Hematopoietic multipotent progenitor cell treated with erythropoietin and hydrocortisone succinate and interleukin-3 and kit ligand, for 8 days (in vitro differentiated cells): ENCODE measurements around the gene FRMD3.

Experiments used
- DNase-seq: peaks from one replicate; pipeline ENCODE4 v3.0.0-alpha.2; 2015

The FRMD3 gene

DNA sequence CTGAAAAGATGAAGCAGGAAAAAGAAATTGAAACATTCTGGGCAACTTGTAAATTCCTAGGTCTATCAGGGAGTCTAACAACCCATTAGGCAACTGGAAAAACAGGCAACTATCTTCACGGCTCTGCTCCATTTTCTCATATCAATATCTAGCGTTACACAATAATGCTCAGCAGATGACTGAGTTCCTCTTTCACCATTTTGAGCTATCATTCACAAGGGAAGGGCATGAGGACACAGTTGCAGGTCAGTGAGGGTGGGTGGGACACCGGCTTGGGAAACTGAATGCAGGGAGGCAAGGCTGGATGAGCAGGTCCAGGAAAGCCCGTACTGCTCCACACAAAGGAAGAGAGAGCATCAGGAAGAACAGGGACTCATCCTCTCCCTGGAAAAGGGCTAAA lies 67.0 kb downstream of the FRMD3 start:
- no peak for DNase-seq

DNA sequence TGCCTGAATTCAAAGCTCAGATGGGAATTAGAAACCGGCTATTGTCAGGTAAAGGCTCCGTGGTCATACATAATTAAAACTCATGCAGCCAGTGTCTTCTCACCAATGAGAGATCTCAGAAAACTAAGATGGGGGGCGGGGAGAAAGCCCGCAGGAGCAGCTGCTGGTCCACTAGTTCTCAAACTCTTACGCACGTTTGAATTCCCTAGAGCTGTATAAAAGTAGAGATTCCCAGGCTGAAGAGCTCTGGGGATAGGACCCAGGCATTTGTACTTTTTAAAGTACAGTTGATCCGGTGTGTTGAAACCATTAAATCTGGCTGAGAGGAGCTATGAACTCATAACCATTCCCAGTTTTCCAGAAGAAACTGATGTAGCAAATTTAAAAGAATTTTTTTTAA lies 68.5 kb downstream of the FRMD3 start:
- no peak for DNase-seq

DNA sequence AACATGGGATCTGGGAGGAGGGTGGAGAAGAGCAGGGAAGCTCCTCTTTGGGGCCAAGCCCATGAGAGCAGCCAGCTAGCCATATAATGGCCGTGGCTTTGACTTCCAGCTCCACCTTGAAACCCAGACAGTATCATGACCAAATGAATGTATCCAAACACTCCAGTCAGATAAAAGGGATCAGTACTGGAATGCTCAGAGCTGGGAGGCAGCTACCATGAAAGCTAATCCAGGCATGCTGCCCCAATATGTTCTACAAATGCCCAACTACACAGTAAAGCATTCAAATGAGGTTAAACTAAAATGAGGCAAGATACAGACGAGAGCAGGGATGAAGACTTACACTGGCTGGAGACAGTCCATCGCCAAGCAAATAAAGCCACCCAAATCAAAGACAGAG lies 69.4 kb downstream of the FRMD3 start:
- no peak for DNase-seq

DNA sequence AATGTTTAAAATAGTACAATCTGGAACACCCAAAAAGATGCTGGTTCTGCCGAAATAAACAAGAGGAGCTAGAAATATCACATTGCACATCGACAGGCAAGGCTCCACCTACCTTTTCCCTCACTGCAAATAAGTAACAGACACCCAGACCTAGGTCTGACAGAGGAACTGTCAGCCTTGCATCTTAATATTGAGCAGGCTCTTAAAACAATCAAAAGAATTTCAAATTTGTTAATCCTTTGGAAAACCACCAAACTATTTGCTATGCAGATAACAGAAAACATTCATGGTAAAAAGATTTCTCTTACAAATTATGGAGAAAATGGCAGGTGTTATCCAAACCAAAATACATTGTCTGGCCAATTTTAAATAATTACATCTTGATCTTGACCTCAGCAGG lies 71.3 kb downstream of the FRMD3 start:
- DNase-seq = no peak

DNA sequence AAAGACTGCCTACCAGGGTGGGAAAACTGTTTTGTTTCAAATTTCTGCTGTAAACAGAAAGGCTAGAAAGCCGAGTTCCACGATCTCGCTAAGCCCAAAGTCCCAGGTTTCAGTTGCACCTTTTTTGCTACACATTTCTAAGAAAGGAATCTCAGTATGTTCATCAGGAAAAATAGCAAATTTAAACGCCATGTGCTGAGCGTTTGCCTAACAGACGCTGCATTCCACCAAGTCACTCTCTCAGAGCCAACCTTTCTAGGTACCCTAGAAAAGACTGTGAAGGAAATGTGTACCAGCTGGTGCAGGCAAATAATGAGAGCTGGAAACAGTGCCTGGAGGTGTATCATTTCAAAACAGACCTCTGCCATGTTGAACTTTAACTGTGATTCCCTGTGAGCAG lies 71.8 kb downstream of the FRMD3 start:
- DNase-seq = no peak

DNA sequence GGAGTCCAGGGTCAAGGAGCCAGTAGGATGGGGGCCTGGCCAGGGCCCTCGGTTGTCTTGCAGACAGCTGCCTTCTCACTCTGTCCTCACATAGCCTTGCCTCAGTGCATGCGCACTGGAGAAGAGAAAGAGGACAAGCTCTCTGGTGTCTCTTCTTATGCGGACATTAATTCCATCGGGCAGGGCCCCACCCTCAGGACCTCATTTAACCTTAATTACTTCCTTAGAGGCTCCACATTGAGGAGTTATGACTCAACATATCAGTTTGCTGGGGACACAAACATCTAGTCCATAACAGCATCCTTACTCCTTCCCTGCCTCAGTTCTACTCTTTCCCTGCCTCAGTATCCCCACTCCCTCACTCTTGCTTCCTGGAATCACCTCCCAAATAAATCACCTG lies 78.4 kb downstream of the FRMD3 start:
- DNase-seq = no peak

DNA sequence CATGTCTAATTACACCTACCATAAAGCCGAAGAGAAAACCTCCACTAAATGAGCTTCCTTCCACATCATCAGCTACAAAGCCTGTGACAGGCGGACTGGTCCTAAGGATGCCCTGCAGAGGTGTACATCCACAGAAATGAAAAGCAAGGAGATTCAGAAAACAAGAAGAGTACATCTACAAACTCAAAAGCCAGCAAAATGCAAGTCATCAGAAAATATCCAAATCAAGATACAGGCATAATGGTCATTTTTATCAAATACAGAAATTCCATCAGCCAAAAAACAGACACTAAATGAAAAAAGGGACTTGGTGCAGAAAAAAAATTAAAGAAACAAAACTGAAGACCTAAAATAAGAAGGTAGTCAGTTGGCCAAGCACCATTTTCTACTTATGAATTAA lies 79.7 kb downstream of the FRMD3 start:
- no peak for DNase-seq

DNA sequence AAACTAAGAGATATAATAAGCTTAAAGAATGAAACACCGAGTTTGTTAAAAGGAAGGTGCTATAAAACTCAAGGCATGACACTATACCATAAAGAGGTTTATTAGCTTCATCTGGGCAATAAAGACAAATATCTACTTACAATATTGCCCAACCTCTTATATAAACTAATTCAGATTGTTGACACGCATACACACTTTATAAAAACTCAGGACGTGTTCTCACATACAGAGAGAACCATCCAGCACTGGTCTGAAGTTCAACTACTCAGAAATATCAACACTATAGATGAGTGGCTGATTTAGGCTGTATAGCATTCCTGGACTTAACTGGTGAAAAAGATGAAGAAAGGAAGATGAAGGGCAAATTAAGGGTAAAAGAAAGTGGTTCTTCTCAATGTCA lies 81.2 kb downstream of the FRMD3 start:
- DNase-seq = no peak

DNA sequence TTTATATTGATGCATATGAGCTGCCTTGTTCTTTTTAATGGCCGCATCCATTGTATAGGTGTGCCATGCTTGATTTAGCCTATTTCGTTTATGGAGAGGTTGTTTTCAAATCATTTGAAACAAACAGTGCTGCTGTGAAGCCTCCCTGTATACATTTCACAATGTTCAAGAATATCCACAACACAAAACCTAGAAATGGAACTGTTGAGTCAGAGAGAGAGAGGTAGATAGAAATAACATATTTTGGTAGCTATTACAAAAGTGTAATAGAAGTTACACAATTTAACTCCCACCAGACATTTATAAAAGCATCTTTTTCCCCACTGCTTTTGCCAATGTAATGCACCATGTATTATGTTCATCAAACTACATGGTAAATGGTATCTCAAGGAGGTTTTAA lies 82.0 kb downstream of the FRMD3 start:
- no peak for DNase-seq

DNA sequence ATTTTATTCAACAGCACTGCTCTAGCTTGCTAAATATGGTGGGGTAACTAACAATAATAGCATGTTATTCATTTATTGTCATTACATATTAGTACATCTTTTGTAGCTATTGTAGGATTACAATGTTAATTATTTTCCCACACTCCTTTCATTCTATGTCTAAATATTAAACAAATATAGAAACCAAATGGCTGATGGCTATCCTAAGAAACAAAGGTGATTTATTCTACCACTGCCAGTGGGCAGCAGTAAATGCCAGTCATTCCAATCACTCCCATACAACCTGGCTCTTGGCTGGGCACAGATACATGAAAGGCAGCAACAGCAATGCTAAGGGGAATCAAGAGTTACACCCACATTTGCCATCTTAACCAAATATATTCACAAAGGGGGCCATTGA lies 84.1 kb downstream of the FRMD3 start:
- no peak for DNase-seq

DNA sequence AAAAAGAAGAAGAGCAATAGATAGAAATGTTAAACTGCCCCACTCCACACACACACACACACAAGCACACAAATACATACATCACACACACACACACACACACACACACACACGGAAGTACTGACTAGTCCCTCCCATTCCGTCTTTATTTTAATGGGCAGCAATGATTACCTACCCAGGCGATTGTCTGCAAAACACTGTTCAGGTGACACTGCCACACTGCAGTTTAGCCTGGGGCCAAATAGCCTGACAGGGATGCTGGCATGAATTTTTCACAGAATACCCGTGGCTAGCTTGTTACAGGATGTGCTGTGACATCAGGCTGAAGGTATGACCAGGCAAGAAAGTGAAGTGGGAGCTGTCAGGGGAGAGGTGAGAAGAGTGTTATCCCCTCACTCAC lies 86.9 kb downstream of the FRMD3 start:
- no peak for DNase-seq

DNA sequence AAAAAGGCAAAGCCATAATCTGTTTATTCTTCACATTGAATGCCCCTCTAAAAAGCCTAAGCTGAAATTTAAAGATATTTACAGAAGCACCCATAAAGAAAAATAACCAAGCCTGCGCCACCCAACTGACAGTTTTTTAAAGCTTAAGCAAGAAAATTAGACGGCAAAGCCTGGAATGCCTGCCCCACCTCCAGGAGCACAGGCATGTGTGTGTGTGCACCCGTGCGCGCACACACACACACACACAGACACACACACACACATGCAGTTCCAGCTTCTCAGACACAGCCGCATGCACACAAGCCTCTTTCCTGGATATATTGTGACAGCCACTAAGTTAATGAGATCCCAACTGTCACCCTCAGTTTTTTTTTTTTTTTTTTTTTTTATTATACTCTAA lies 88.2 kb downstream of the FRMD3 start:
- no peak for DNase-seq

DNA sequence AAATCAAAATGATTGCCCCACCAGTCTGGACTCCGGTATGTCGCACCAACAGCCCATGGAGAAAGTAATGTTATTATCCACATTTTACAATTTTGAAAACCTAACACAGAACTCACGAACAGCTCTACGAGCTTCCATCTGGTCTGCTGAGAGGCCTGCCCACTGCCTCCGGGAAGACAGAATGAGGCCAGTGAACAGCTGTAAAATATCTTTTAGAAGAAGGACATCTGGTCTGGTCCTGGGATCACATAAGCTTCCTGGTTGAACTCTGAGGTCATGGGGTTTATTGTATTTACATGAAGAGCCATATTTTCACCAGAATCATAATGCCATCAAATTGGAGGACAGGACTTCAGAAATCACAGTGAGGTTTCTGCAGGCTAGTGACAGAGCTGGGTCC lies 89.0 kb downstream of the FRMD3 start:
- no peak for DNase-seq

DNA sequence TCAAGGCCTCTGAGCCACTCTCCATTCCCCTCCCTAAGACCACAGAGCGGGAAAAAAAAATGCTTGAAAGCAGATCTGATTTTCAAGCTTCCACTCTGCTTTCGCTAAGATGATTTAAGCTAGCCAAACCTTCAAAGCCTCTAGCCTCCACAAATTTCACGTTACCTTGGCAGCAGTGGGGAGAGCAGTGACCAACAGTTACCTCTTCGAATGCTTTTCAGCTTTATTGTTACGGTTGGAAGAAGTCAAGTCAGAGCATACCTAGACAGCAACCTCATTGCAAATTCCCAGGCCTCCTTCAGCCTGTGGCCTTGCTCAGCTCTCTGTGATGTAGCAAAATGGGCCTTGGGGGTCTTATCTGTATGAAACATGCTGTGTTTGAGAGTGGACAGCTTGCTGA lies 89.6 kb downstream of the FRMD3 start:
- no peak for DNase-seq

DNA sequence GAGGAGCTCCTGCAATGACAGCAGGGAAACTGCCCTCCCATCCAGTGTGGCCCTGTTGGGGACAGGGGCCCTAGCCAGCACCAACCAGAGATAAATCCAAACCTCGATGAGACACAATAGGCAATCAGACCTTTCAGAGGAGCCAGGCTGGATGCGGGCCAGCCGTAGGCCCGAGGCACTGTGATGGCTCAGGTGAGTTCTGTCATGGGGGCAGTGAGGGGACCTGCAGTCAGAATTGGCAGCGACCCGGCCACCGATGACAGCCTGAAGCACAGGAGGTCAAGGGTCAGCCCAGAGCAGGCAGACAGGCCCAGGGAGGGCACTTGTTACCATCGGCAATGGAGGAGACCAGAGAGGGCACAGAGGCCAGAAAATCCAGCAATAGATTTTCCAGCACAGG lies 90.8 kb downstream of the FRMD3 start:
- no peak for DNase-seq

DNA sequence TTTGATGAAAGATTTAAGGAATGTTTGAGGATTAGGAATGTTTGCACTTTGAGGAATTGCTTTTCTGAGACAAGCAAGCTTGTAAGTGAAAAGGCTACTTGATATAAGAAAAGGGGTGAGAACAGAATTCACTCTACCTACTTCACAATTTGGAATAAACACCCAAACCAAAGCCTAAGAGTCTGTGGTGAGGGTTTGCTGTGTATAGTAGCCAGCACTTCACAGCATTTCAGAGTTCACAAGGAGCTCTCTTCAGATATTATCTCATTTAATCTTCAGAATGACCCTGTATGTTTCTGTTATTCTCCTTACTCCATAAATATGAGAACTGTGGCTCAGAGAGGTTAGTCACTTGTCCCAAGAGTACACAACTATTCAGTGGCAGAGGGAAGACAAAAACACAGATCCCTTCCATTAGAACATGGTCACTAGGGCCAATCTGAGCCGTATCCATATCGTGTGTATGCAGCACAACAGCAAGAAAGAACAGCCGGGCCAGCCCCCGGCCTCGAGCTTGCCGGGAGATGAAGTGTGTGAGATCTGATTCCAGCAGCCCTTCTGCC lies 92.4 kb downstream of the FRMD3 start:
- no peak for DNase-seq

DNA sequence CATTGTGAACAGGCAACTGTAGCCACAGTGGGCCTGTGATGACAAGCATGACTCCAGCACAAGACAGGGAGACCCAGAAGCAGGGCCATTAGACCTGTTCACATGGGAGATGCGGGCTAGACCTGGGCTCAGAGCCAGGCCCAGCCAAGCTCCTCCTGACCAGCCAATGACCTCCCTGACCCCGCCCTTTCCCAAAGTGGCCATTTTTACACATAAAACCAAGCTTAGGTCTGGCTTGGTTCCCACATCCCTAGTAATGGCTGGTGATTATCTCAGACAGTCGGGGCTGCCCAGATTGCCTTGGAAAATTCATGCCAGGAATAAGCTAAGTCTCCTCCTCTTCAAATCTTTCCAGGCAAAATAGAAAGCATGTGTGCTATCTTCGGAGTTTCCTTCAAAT lies 94.1 kb downstream of the FRMD3 start:
- no peak for DNase-seq

DNA sequence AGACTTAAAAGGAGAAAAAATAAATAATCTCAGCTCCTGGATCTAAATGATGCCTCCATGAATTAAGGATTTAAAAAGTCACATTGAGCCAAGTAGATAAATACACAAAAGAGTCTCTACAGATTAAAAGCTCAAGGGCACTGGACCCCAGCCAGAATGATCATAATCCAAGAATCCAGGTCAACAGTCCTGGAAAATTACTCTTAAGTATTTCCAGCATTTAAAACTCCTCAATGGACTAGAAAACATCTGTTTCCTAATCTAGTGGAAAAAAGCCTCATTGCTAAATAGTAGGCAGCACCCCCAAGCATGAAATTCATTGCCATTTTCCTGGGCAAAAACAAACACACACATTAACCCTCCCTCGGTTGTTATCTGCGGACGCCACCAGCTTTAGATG lies 96.8 kb downstream of the FRMD3 start:
- DNase-seq = no peak

DNA sequence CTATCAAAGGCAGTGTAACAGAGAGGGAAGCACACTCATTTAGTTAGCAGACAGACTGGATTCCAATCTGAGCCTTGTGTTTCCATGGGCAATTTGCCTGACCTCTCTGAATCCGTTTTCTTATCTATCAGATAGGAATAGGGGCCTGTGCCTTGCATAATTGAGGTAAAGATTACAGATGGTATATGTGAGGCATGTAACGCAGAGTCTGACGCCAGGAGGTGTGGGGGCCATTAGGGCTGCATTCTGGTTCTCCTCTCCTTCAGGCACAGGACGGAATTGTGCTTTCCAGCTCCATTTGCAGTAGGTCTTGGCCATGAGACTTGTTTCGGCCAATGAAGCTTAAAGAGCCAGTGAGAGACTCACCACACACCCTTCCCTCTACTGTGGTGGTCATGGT lies 97.6 kb downstream of the FRMD3 start:
- DNase-seq = no peak

DNA sequence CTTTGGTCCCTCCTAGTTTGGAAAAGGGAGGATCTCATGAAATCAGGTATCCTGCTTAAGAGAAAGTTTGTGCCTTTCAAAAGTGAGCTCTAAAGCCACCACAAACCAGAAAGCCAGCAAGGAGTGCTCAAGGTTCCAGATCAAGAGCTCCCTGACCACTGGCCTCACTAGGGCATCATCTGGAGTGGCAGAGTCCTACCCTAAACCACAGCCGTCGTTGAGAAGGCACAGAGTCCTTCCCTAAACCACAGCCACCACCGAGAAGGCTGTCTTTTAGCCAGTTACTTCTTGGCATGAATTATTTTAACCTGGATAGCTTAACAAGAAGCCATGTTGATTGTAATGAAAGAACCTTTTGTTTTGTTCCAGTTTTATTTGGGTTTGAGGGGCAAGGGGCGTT lies 102.9 kb downstream of the FRMD3 start:
- DNase-seq = no peak

DNA sequence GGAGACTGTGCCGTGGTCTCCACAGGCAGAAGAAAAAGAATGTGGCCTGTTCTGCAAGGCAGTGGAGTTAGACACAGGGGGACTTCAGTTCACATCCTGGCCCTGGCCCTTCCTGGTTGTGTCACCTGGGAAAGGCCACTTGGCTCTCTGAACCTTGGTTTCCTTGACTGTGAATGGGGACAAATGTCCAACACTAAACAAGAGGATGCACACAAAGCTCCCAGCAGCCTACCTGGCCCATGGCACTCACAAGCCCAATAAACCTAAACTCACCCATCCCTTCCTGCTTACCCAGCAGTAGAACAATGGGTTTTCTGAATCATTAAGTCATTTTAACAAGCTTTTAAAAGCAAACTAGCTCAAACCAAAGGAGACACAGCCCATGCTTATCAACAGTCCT lies 103.9 kb downstream of the FRMD3 start:
- DNase-seq = no peak

DNA sequence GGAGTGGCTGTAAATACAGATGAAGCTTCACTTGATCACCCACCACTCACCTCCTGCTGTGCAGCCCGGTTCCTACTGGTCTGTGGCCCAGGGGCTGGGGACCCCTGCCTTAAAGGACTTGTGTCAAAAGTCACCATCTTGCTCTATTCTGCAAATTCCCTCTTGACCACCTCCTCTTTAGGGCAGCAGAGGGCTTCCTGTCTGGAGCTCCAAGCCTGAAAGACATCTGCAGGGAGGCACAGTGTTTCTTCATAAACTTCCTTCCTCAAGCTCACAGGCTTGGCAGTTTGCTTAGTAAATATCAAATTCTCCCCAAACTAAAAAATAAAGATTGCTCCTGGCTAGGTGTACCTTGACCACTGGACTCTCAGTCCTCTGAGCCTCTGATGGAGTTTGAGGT lies 104.4 kb downstream of the FRMD3 start:
- DNase-seq = no peak

DNA sequence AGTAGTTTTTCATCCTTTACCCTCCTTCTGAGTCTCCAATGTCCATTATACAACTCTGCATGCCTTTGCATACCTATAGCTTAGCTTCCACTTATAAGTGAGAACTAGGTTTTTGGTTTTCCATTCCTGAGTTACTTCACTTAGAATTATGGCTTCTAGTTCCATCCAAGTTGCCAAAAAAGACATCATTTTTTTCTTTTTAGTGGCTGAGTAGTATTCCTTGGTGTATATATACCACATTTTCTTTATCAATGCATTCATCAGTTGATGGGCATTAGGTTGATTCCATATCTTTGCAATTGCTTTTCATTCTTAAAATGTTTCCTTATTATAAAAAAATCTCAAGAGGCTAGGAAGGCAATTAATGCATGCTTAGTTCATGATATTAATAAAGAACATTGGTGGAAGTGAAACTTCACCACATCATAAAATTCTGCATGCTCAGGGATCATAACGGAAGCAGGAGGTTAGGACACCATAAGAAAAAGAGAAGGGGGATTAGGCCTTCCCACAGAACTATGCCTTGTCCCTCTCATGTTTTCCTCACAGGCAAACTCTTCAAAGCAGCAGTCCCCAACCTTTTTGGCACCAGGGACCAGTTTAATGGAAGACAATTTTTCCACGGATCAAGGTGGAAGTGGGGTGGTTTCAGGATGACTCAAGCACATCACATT lies 105.2 kb downstream of the FRMD3 start:
- no peak for DNase-seq

DNA sequence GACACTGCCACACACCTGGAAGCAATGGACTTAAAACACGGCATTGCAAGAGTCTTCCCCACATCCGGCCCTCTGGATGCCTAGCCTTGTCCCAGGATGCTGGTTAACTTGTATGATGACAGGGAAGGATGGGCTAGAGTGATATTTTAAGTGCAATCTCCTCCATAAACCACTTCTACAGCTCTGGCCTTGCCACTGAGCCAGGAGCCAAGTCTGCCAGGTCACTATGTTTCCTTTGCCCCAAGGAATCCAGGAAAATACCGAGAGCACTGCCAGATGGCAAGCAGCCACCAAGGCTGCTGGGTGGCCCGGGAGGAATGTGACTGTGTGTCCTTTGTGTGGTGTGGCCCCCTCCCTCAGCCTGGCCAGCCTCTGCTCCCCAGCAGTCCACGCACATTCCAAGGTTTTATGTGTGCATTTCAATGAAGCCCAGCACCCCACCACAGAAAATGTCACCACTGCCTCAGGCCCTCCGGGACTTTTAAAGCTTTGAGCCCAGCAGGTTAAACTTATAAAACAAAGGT lies 106.0 kb downstream of the FRMD3 start:
- DNase-seq = no peak
